Fibroblast of lung (primary cell): Measurements from ENCODE around the gene GRIK4.

Source experiments
- EZH2 ChIP-seq: IDR thresholded peaks from 2 replicates; pipeline ENCODE4 v1.5.1; 2012; ENCODE audit warnings: low read length, control low read depth, mild to moderate bottlenecking; ENCODE audit errors: missing control alignments
- TF ChIP-seq, protein P1 (sequence below), 2 donors: IDR thresholded peaks in 1 of 2; conservative IDR thresholded peaks in 1 of 2; 1 replicate in 1 of 2; 2 replicates in 1 of 2; pipeline ENCODE4 v1.5.1; 2011 to 2012; ENCODE audit warnings: low read length in 2 of 2, control low read depth in 1 of 2, inconsistent platforms in 1 of 2, low read depth in 1 of 2, mild to moderate bottlenecking in 1 of 2

DNA sequence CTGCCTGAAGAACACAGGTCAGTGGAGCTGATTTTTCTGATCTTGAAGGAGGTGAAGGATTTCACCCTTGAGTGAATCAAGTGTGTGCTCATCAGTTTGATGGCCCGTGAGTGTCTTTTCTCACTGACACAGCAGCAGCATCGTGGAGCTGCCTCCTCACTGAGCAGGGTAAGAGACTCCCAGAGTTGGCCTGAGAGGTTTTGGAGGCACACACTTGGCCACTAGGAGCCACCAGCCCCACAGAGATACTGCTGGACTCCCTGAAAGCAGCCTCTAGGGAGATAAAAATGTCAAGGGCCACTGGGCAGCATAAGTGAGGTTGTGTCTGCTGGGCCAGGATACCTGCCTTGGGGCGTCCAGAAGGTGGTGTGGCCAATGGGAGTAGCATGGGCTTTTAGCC lies 245.4 kb downstream of the GRIK4 start:
- TF ChIP-seq, protein P1, sequence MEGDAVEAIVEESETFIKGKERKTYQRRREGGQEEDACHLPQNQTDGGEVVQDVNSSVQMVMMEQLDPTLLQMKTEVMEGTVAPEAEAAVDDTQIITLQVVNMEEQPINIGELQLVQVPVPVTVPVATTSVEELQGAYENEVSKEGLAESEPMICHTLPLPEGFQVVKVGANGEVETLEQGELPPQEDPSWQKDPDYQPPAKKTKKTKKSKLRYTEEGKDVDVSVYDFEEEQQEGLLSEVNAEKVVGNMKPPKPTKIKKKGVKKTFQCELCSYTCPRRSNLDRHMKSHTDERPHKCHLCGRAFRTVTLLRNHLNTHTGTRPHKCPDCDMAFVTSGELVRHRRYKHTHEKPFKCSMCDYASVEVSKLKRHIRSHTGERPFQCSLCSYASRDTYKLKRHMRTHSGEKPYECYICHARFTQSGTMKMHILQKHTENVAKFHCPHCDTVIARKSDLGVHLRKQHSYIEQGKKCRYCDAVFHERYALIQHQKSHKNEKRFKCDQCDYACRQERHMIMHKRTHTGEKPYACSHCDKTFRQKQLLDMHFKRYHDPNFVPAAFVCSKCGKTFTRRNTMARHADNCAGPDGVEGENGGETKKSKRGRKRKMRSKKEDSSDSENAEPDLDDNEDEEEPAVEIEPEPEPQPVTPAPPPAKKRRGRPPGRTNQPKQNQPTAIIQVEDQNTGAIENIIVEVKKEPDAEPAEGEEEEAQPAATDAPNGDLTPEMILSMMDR (conservative IDR thresholded peaks at IDR 0.05 in 1 of 2, IDR thresholded peaks at IDR 0.05 in 1 of 2; ENCODE audit: low read depth in 1 of 2, low read length in 2 of 2) = no peak
- TF ChIP-seq EZH2 = no peak
